Astrocyte (in vitro differentiated cells and primary cell): ENCODE results near the gene ATXN7. TPM values are rescaled to one million over a fixed set of nuclear protein-coding genes. Genes with fewer than 3 reads are reported as not detected.
A peak's percentile ranks its signal among the peaks of the same experiment; 100 is the strongest.

ENCODE experiments used
- DNase-seq: peaks from one replicate; pipeline ENCODE4 v3.0.0-alpha.2; 2010; ENCODE audit warnings: low read depth
- FAIRE-seq: peaks from 2 replicates; lab custom pipeline; 2011; peaks lifted over from hg19 to GRCh38; lab: Jason Lieb, UNC
- H2AFZ ChIP-seq: 2 replicates; pipeline ENCODE4 v1.6.0; 2012; ENCODE audit warnings: low read depth, low read length, inconsistent platforms
- H3K27ac ChIP-seq: 2 replicates; pipeline ENCODE4 v1.5.1; 2011; ENCODE audit warnings: low read depth, low read length, inconsistent platforms
- H3K27me3 ChIP-seq: 2 replicates; pipeline ENCODE4 v1.6.0; 2011; ENCODE audit warnings: low read length, inconsistent platforms; ENCODE audit not compliant: insufficient read depth
- H3K36me3 ChIP-seq: 2 replicates; pipeline ENCODE4 v1.5.1; 2011; ENCODE audit warnings: low read length, inconsistent platforms; ENCODE audit not compliant: insufficient read depth
- H3K4me1 ChIP-seq: 2 replicates; pipeline ENCODE4 v1.5.1; 2011; ENCODE audit warnings: low read length, inconsistent platforms; ENCODE audit not compliant: insufficient read depth
- H3K4me2 ChIP-seq: 2 replicates; pipeline ENCODE4 v1.6.0; 2012; ENCODE audit warnings: low read length, inconsistent platforms
- H3K4me3 ChIP-seq: 2 replicates; pipeline ENCODE4 v1.5.1; 2011; ENCODE audit warnings: low read depth, mild to moderate bottlenecking, low read length, inconsistent platforms; ENCODE audit not compliant: insufficient read depth
- H3K79me2 ChIP-seq: 2 replicates; pipeline ENCODE4 v1.6.0; 2012; ENCODE audit warnings: mild to moderate bottlenecking, low read length, inconsistent platforms; ENCODE audit not compliant: insufficient read depth
- H3K9ac ChIP-seq: 2 replicates; pipeline ENCODE4 v1.6.0; 2012; ENCODE audit warnings: mild to moderate bottlenecking, low read length, inconsistent platforms
- H3K9me3 ChIP-seq: 2 replicates; pipeline ENCODE4 v1.5.1; 2012; ENCODE audit warnings: low read depth, mild to moderate bottlenecking, low read length, inconsistent platforms; ENCODE audit not compliant: insufficient read depth
- H4K20me1 ChIP-seq: 2 replicates; pipeline ENCODE4 v1.6.0; 2012; ENCODE audit warnings: low read length, inconsistent platforms; ENCODE audit not compliant: insufficient read depth
- H3K27ac Mint-ChIP-seq: one replicate; pipeline ENCODE4 v1.8.0; 2021; ENCODE audit warnings: mild to moderate bottlenecking, mixed read lengths; ENCODE audit not compliant: unreplicated experiment
- H3K27me3 Mint-ChIP-seq: one replicate; pipeline ENCODE4 v1.8.0; 2021; ENCODE audit warnings: low read depth, mixed read lengths; ENCODE audit not compliant: unreplicated experiment
- H3K36me3 Mint-ChIP-seq: one replicate; pipeline ENCODE4 v1.8.0; 2021; ENCODE audit warnings: low read depth, mixed read lengths; ENCODE audit not compliant: unreplicated experiment
- H3K4me1 Mint-ChIP-seq: one replicate; pipeline ENCODE4 v1.8.0; 2021; ENCODE audit warnings: low read depth, mixed read lengths; ENCODE audit not compliant: unreplicated experiment
- H3K4me3 Mint-ChIP-seq: one replicate; pipeline ENCODE4 v1.8.0; 2021; ENCODE audit warnings: mild to moderate bottlenecking, moderate library complexity, mixed read lengths; ENCODE audit not compliant: unreplicated experiment
- H3K9me3 Mint-ChIP-seq: one replicate; pipeline ENCODE4 v1.8.0; 2021; ENCODE audit warnings: mild to moderate bottlenecking, mixed read lengths; ENCODE audit not compliant: unreplicated experiment
- CTCF ChIP-seq: IDR thresholded peaks from 2 replicates; pipeline ENCODE4 v1.5.1; 2011; ENCODE audit warnings: low read depth, mild to moderate bottlenecking, inconsistent platforms, low read length, moderate library complexity; ENCODE audit not compliant: insufficient read depth
- EZH2 ChIP-seq: IDR thresholded peaks from 2 replicates; pipeline ENCODE4 v1.6.1; 2012; ENCODE audit warnings: mild to moderate bottlenecking, low read length, inconsistent platforms; ENCODE audit not compliant: insufficient read depth
- total RNA-seq: library from RNA; stranded (reverse); gene quantifications from 2 replicates; pipeline ENCODE4 v1.2.1, GENCODE V29; 2021

The ATXN7 gene
- total RNA-seq, 1 donor from 2014 or later: 17.6 TPM

GRCh38 chr3:63937661-63938651 is 74.3 kb downstream of the ATXN7 start:
- H3K79me2 ChIP-seq: peaks cover 67% of the 10 kb centered on the region
- H3K4me3 ChIP-seq: no peak overlapping the region
- Mint-ChIP-seq H3K27me3 (no peaks in the 10 kb centered on the region), H3K4me3 (no peak overlapping the region), H3K4me1 (peaks cover 31% of the 10 kb centered on the region), H3K27ac (no peak overlapping the region), H3K9me3 (no peaks in the 10 kb centered on the region), H3K36me3 (peaks cover 3% of the 10 kb centered on the region)
- H3K27ac ChIP-seq: no peak overlapping the region
- TF ChIP-seq CTCF (no peak), EZH2 (no peak)
- H3K9me3 ChIP-seq: no peaks in the 10 kb centered on the region
- DNase-seq (no peak), FAIRE-seq (no peak)
- peaks cover 16% of the 10 kb centered on the region for H3K4me1 ChIP-seq
- H3K27me3 ChIP-seq: no peaks in the 10 kb centered on the region
- H3K36me3 ChIP-seq: peaks cover 4% of the 10 kb centered on the region
- H3K4me2 ChIP-seq: no peak overlapping the region
- no peak overlapping the region for H2AFZ ChIP-seq
- H4K20me1 ChIP-seq: peaks cover 98% of the 10 kb centered on the region
- no peak overlapping the region for H3K9ac ChIP-seq

GRCh38 chr3:63940389-63940757 is 76.7 kb downstream of the ATXN7 start:
- Mint-ChIP-seq H3K9me3 (no peaks in the 10 kb centered on the region), H3K36me3 (peaks cover 8% of the 10 kb centered on the region), H3K4me1 (peaks cover 16% of the 10 kb centered on the region), H3K27me3 (no peaks in the 10 kb centered on the region), H3K4me3 (no peak overlapping the region), H3K27ac (no peak overlapping the region)
- Histone ChIP-seq H3K9me3 (no peaks in the 10 kb centered on the region), H3K27me3 (no peaks in the 10 kb centered on the region), H3K9ac (no peak overlapping the region), H3K4me1 (peaks cover 12% of the 10 kb centered on the region), H3K4me2 (peak overlapping the region; percentile 31), H3K4me3 (no peak overlapping the region), H2AFZ (no peak overlapping the region), H4K20me1 (peaks cover 90% of the 10 kb centered on the region), H3K27ac (no peak overlapping the region), H3K79me2 (peaks cover 54% of the 10 kb centered on the region), H3K36me3 (peaks cover 1% of the 10 kb centered on the region)
- FAIRE-seq: no peak
- TF ChIP-seq EZH2: no peak
- no peak for TF ChIP-seq CTCF
- DNase-seq: peak; percentile 90

- Mint-ChIP-seq H3K4me3 (no peak overlapping the region), H3K27me3 (no peaks in the 10 kb centered on the region), H3K36me3 (peaks cover 10% of the 10 kb centered on the region), H3K9me3 (no peaks in the 10 kb centered on the region), H3K4me1 (peaks cover 24% of the 10 kb centered on the region), H3K27ac (no peak overlapping the region)
- FAIRE-seq (no peak), DNase-seq (no peak)
- H3K4me3 ChIP-seq: no peak overlapping the region
- TF ChIP-seq CTCF (no peak), EZH2 (no peak)
- H3K27ac ChIP-seq: no peak overlapping the region
- H4K20me1 ChIP-seq: peaks cover 88% of the 10 kb centered on the region
- no peak overlapping the region for H2AFZ ChIP-seq
- no peak overlapping the region for H3K9ac ChIP-seq
- no peak overlapping the region for H3K4me2 ChIP-seq
- peaks cover 14% of the 10 kb centered on the region for H3K4me1 ChIP-seq
- H3K27me3 ChIP-seq: no peaks in the 10 kb centered on the region
- no peaks in the 10 kb centered on the region for H3K9me3 ChIP-seq
- H3K79me2 ChIP-seq: peaks cover 55% of the 10 kb centered on the region
- no peaks in the 10 kb centered on the region for H3K36me3 ChIP-seq
Measured at GRCh38 chr3:63942528-63942927, 78.9 kb downstream of the ATXN7 start.
